HG02870 (cell line): ENCODE data around the gene PLEKHJ1.
A peak's percentile ranks its signal among the peaks of the same experiment; 100 is the strongest.

Experiments
- ATAC-seq: cut with Tn5 transposase; IDR thresholded peaks from one replicate; pipeline ENCODE4 v1.9.1; 2021; ENCODE audit warnings: mild to moderate bottlenecking, moderate library complexity; ENCODE audit not compliant: unreplicated experiment

Gene PLEKHJ1

DNA sequence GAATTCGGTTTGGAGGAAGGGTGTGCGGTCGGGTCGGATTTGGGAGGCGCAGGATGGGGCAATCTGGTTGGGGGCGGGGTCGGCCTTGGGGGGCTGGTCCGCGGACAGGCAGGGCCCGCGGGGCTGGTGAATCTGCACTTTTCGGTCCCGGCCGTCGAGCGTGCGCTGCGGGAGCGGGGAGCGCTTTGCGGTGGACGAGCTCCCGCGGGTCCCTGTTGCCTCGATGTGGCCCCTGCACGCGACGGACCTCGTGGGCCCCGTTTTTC lies 34.0 kb upstream of the PLEKHJ1 start:
- ATAC-seq = no peak

DNA sequence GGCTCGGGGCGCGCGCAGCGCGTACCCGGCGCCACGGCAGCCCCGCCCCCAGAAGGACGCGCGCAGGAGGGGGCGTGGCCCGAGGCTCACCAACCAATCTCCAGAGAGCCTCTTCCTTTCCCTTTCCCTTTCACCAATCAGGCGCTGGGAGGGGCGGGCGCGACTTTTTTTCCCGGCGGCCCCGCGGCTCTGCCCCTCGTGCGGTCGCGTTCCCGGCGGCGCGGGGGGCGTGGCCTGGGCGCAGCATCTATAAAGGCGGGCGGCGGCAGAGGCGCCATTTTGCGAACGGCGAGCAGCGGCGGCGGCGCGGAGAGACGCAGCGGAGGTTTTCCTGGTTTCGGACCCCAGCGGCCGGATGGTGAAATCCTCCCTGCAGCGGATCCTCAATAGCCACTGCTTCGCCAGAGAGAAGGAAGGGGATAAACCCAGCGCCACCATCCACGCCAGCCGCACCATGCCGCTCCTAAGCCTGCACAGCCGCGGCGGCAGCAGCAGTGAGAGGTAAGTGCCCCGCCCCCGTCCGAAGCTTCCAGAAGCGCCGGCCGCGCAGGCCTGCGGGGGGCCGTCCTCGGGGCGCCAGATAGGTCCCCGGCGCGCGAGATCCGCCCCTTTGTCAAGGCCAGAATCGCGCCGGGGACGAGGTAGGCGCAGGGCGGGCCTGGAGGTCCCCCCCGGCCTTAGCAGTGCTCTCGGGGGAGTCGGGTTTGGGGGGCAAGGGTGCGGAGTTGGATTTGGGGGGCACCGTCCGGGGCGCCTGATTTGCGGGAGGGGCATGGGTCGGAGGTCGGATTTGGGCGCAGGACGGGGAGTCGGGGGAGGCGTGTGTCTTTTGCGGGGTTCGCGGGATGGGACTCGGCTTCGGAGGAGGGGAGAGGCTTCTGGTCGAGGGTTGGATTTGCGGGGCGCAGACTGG lies 33.4 kb upstream of the PLEKHJ1 start:
- ATAC-seq = peak; percentile 46

DNA sequence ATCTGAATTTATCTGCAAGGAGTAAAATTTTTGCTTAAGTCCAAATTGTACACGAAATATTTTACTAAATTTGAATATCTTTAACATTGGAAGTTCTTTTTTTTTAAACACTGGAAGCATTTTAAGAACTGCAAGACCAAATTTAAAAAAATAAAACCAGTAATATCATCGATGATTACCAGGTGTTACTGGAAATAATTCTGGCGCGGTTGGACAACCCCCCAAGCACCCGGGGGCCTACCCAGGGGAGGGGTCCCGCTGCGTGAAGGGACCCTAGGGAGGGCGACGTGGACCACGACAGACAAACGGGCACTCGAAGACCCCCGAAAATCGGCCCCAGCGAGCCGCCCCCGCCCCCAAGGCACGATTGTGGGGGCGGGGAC lies 32.7 kb upstream of the PLEKHJ1 start:
- no peak for ATAC-seq

DNA sequence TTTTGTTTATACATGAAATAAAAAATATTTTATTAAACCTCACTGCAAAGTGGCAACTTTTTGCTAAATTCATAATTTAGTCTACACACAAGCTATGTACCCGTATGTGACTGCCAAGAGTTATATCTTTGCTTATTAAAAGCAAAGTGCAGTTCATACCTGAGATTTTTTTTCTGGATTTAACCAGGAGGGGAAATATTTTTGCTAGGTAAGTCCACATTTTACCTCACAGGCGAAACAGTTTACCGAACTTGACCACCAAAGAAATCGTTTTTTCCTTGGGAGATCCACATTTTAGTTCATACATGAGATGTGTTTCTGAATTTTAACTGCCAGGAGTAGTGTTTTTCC lies 32.3 kb upstream of the PLEKHJ1 start:
- no peak for ATAC-seq

DNA sequence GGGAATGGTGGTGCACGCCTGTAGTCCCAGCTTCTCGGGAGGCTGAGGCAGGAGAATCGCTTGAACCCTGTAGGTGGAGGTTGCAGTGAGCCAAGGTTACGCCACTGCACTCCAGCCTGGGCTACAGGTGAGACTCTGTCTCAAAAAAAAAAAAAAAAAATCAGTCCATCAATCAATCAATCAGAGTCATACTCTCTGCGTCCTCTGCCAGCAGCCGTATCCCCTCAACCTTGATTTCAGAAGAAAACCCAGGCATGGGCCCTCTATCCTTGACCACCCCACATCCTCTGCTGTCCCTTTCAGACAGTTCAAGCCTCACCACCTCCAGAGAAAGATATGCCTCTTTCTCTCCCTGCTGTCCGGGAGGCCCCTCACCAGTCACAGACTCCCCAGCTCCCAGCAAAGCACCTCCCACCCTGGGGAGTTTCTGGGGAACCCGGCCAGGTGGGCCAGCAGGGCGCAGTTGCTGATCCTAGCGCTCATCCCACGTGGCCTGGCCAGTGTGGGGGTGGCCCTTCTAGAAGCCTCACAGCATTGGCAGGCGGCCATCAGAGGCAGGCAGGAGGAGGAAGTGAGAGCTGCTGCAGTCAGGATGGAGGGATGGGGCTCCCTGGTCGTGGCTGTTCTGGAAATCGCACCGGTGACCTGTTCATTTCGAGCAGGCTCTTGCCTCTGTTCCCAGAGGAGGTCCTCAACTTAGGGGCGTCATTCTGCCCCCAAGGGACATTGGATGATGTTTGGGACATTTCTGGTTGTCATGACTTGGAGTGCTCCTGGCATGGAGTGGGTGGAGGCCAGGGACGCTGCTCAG lies 30.3 kb upstream of the PLEKHJ1 start:
- no peak for ATAC-seq

DNA sequence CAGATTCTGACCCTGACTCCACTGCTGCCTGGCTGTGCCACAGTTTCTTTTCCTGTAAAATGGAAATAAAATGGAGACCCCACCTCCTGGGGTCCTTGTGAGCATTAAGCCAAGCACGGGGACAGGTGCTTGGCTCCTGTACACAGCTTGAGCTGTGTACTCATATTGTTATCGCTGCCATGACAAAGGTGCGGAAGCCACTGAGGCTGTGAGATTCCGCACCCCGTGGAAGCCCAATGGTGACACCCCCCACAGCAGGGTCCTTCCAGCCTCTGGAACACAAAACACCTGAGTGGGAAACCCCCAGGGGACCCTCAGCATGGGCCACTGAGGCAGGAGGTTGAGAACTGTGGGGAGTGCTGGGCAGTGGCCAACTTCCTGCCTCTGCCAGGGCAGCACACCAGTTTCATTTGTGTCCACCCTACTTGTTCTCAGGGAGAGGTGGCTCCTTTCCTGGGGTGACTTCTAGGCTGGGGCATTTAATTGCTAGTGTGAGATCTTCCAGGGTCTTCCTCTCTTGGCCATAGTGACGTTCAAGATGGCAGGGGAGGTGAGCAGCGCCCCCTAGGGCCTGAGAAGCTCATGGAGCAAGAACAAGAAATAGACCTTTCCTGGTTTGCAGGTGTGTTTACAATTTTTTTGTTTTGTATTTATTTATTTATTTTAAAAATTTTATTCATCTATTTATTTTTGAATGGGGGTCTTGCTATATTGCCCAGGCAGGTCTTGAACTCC lies 25.5 kb upstream of the PLEKHJ1 start:
- no peak for ATAC-seq

DNA sequence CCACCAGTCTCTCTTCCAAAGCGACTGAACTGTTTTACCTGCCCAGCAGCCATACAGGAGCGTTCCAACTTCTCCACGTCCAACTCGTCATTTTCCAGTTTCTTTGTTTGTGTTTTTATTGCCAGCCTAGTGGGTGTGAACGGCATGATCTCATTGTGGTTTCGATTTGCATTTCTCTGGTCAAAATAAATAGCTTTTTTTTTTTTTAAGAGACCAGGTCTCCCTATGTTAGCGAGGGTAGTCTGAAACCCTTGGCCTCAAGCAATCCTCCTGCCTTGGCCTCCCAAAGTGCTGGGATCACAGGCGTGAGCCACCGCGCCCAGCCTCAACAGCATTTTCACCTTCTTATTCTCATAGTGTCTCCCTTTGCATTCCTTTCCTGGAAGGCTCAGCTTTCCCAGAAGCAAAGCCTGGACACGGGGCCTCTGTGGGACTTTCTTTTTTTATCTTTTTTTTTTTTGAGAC lies 24.2 kb upstream of the PLEKHJ1 start:
- ATAC-seq = no peak

DNA sequence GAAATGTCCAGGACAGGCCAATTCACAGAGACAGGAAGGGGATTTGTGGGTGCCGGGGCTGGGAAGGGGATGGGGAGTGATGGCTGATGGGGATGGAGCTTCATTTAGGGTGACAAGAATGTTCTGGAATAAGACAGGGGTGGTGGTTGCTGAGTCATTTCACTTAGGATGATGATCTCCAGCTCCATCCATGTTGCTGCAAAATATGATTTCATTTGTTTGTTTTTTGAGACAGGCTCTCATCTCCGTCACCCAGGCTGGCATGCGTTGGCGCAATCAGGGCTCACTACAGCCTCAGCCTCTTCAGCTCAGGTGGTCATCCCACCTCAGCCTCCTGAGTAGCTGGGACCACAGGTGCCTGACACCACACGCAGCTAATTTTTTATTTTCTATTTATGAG lies 23.2 kb upstream of the PLEKHJ1 start:
- no peak for ATAC-seq

DNA sequence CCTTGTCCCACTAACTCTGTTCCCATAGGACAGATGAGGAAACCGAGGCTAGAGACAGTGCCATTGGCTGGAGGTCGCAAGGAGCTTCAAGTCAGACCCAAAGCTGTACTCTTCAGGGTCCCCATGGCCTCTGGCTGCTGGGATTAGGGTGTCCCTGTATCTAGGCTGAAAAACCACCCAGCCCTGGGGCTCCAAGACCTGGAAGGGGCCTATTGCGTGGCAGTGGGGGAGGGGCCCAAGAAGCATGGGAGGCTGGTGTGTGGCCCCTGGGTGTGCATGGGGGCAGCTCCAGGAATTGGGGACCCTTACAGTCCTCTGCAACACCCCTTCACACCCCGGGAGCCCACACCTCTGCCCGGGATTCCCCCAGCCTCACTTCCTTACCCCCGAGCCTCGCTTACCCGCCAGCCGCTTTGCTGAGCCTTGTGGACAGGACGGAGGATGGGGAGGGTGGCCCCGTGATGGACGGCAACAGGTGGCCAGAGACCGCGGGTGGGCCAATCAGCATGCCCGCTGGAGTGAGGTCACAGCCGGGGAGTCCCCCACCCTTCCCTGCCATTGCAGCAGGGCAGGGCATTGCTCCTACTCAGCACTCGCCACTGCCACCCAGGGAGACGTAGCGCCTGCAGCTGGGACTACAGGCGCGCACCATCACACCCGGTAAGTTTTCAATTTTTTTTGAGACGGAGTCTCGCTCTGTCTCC lies 20.0 kb upstream of the PLEKHJ1 start, which contains the start of gene JSRP1:
Gene JSRP1 (minus strand): TSS at position 436 of the 704 bp plus-strand sequence. CDS start 1,103 bp downstream, outside the sequence.
- no peak for ATAC-seq

DNA sequence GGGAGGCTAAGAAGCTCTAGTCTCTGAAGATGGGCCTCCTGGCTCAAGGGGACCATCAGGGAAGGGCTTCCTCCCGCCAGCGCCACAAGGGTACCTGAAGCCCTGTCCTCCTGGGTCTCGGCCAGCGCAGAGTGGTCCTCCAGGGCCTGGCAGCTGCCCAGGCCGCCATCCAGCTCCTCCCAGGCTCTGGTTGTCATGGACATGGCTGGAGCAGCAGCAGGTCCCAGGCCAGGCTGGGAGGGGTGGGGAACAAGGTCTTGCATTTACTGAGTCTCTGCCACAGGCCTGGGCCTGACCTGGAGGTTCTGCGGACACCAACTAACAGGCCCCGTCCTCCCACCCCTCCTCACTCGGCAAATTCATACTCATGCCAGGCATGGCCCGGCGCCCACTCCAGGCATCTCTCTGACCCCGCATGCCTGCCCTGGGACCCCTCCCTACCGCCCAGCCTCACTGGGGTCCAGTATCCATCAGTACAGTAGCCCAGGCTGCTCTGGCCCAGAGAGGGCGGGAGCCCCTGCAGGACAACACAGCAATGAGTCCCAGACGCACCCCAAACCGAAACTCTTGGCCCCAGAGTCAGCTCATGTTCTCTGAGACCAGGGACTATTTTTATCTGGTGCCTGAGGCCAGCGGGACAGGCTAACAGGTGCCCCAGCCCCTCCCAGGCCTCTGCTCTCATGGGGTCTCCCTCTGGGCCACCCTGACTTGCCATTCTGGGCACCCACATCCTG lies 19.1 kb upstream of the PLEKHJ1 start:
- ATAC-seq = no peak

DNA sequence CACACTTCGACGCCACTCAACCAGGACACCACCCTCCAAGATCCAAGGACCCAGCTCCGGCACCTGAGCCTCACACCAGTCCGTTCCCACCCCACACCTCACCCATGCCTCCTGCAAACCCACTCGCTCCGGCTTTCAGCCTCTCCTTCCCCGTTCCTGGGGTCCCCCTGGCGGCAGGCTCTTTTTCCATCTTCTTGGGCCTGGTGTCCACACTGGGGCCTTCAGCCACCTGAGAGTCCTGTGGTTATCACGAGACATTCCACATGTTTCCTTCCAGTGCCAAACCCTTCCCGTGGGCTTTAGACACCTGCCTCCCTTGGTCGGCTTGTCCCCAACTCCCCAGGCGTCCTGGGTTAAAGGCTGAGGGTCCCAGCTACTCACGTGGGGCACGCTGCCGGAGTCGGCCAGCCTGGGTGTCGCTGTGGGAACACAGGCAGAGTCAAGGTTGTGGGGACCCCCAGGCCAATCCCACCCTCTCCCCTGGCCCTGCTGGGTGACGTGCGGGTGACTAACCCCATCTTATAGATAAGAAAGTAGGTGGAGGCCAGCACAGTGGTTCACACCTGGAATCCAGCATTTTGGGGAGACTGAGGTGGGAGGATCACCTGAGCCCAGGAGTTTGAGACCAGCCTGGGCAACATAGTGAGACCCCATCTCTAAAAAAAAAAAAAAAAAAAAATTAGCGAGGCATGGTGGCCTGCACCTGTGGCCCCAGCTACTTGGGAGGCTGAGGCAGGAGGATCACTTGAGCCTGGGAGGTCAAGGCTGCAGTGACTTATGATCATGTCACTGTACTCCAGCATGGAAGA lies 18.1 kb upstream of the PLEKHJ1 start:
- no peak for ATAC-seq

DNA sequence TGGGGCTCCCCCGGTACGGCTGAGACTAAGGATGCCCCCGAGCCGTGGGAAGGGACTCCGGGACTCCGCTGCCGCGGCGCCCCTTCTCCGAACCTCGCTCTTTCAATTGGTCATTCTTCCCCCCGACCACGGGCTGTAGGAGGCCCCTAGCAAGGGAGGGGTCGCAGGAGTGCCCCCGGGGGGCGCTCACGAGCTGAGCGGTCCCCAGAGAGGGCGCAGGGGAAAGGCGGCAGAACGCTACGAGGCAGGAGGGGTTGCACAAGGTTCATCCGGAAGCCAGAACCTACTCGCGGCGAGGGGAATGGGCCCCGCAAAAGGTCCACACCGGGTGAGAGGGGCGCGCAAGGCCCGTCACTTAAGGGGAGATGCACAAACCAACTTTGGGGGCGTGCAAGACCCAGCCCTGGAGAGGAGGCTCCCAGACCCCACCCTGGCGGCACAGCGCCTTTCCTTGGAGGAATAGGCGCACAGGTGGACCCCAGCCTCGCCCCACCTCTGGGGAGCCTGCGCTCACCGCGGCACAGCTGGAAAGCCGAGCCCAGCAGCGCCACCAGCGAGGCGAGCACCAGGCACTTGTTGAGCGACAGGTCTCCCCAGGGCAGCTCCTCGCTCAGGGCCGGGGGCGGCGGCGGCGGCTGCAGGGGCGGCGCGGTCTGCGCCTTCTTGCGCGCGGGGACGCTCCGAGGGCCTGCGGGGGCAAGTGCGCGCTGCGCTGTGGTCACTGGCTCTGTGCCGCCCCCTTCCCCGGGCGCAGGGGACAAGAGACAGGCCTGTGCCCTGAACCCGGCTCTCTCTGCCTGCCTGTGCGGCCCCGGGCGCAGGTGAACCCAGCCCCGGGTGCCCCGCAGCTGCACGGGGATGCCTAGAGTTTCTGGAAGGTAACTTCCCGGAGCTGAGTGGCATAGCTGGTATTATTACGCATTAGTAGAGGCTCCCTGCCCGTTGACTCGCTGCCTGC lies 17.3 kb upstream of the PLEKHJ1 start:
- ATAC-seq = no peak

DNA sequence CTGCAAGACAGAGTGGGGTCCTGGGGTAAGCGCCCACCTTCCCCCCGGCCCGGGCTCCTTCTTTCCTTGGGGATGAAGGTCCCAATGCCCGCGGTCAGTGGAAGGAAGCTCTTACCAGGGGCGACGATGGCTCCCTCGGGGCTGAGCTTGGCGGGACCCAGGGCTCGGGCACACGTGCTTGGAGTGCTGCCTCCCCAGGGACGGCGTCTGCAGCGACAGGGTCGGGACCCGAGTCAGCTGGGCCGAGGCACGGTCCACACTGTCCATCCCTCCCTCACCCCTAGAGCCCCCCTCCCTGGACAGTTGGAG lies 16.6 kb upstream of the PLEKHJ1 start:
- no peak for ATAC-seq

DNA sequence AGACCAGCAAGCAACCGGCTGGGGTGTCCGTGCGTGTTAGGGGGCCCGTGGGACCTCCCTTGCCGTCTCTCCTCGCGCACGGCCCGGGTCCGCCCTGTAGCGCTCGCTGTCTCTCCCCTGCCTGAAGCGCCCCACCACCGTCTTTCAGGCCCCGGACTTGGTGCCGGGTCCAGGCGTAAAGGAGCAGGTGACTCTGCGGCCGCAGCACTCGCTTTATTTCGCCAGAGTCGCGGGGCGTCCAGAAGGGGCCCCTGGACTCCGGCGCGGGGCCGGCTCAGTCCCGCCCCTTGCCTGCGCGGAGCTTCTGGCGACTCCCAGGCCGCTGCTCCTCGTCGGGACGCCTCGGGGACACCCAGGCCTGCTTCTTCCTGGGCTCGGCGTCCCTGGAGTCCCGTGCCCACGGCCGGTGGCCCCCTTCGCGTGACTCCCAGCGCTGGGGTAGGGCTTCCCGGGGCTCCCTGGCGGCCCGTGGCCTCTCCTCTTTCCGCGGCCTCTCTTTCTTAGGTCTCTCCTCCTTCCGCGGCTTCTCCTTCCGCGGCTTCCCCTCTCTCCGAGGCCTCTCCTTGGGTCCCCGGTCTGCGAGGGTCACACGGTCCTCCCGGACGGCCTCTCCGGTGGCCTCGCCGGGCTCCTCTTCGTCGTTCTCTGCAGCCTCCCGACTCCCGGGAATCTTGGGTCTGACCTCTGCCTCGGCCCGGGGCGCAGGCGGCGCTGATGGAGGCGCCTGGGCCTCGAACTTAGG lies 16.1 kb upstream of the PLEKHJ1 start:
- ATAC-seq = no peak

DNA sequence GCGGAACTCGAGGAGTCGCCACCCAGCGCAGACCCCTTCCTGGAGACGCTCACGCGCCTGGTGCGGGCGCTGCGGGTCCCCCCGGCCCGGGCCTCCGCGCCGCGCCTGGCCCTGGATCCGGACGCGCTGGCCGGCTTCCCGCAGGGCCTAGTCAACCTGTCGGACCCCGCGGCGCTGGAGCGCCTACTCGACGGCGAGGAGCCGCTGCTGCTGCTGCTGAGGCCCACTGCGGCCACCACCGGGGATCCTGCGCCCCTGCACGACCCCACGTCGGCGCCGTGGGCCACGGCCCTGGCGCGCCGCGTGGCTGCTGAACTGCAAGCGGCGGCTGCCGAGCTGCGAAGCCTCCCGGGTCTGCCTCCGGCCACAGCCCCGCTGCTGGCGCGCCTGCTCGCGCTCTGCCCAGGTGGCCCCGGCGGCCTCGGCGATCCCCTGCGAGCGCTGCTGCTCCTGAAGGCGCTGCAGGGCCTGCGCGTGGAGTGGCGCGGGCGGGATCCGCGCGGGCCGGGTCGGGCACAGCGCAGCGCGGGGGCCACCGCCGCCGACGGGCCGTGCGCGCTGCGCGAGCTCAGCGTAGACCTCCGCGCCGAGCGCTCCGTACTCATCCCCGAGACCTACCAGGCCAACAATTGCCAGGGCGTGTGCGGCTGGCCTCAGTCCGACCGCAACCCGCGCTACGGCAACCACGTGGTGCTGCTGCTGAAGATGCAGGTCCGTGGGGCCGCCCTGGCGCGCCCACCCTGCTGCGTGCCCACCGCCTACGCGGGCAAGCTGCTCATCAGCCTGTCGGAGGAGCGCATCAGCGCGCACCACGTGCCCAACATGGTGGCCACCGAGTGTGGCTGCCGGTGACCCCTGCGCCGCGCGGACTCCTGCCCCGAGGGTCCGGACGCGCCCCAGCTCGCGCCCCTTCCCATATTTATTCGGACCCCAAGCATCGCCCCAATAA lies 15.3 kb upstream of the PLEKHJ1 start:
- ATAC-seq = no peak

DNA sequence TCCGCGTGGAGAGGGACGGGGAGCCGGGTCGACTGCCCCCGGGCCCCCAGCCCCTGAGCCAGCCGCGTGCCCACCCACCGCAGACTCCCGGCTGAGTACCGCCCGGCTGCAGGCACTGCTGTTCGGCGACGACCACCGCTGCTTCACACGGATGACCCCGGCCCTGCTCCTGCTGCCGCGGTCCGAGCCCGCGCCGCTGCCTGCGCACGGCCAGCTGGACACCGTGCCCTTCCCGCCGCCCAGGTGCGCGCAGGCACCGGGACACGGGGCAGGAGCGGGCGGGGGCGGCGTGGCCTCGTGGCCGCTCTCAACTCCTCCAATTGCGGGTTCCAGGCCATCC lies 14.6 kb upstream of the PLEKHJ1 start:
- no peak for ATAC-seq
